Loucy (cell line): ENCODE measurements around the gene CACNA1S.

ENCODE experiments used
- H2AFZ ChIP-seq: fragments of 200-600 bp; sonication (generic); 2 replicates; pipeline ENCODE4 v1.6.0; 2016; ENCODE audit warnings: antibody characterized with exemption, mild to moderate bottlenecking, low read length, moderate library complexity
- H3F3A ChIP-seq: fragments of 200-600 bp; 2 replicates; pipeline ENCODE4 v1.6.0; 2016; ENCODE audit warnings: antibody characterized with exemption, low read depth, mild to moderate bottlenecking
- H3K27me3 ChIP-seq: fragments of 200-600 bp; sonication (generic); 2 replicates; pipeline ENCODE4 v1.6.1; 2014; ENCODE audit warnings: low read length, mild to moderate bottlenecking; ENCODE audit not compliant: insufficient read depth, poor library complexity, severe bottlenecking
- H3K36me3 ChIP-seq: fragments of 200-600 bp; sonication (generic); 2 replicates; pipeline ENCODE4 v1.6.1; 2016; ENCODE audit warnings: low read length; ENCODE audit not compliant: insufficient read depth
- H3K4me1 ChIP-seq: fragments of 200-600 bp; sonication (generic); 2 replicates; pipeline ENCODE4 v1.5.1; 2014; ENCODE audit warnings: low read length, mild to moderate bottlenecking; ENCODE audit not compliant: insufficient read depth, poor library complexity, severe bottlenecking
- H3K4me2 ChIP-seq: fragments of 200-600 bp; sonication (generic); 2 replicates; pipeline ENCODE4 v1.6.0; 2014; ENCODE audit warnings: antibody characterized with exemption, low read length, low read depth, mild to moderate bottlenecking; ENCODE audit not compliant: poor library complexity, severe bottlenecking
- H3K4me3 ChIP-seq: fragments of 200-600 bp; sonication (generic); 2 replicates; pipeline ENCODE4 v1.5.1; 2014; ENCODE audit warnings: low read length, mild to moderate bottlenecking, mixed read lengths; ENCODE audit not compliant: poor library complexity, severe bottlenecking
- H3K79me2 ChIP-seq: fragments of 200-600 bp; sonication (generic); 2 replicates; pipeline ENCODE4 v1.6.1; 2014; ENCODE audit warnings: low read length; ENCODE audit not compliant: insufficient read depth
- H3K9ac ChIP-seq: fragments of 200-600 bp; sonication (generic); 2 replicates; pipeline ENCODE4 v1.6.0; 2014; ENCODE audit warnings: mild to moderate bottlenecking, low read depth, low read length, moderate library complexity; ENCODE audit not compliant: poor library complexity, severe bottlenecking
- H3K9me2 ChIP-seq: fragments of 200-600 bp; sonication (generic); replicated peaks from 2 replicates; pipeline ENCODE4 v1.6.1; 2016; ENCODE audit warnings: low read depth, low read length, mixed read lengths
- H3K9me3 ChIP-seq: fragments of 200-600 bp; sonication (generic); 2 replicates; pipeline ENCODE4 v1.6.1; 2014; ENCODE audit warnings: mild to moderate bottlenecking, antibody characterized with exemption, low read length, low read depth; ENCODE audit not compliant: insufficient read depth
- H4K20me1 ChIP-seq: fragments of 200-600 bp; sonication (generic); 2 replicates; pipeline ENCODE4 v1.6.0; 2014; ENCODE audit warnings: antibody characterized with exemption, low read length, mild to moderate bottlenecking; ENCODE audit not compliant: insufficient read depth, poor library complexity, severe bottlenecking
- CTCF ChIP-seq: fragments of 200-600 bp; sonication (generic); conservative IDR thresholded peaks from 2 replicates; pipeline ENCODE4 v1.5.1; 2014; ENCODE audit warnings: mild to moderate bottlenecking, antibody characterized with exemption, low read length
- EZH2phosphoT487 ChIP-seq: fragments of 200-600 bp; IDR thresholded peaks from 2 replicates; pipeline ENCODE4 v1.6.1; 2018; ENCODE audit warnings: antibody characterized with exemption, mild to moderate bottlenecking, moderate library complexity, borderline replicate concordance

CACNA1S gene

GRCh38 chr1:201063145-201063544, 49.1 kb downstream of the CACNA1S start:
- Histone ChIP-seq H3K9ac (no peak overlapping the region), H3K36me3 (no peaks in the 10 kb centered on the region), H3K4me2 (no peak overlapping the region), H4K20me1 (no peaks in the 10 kb centered on the region), H3K9me3 (no peaks in the 10 kb centered on the region), H3K4me3 (no peak overlapping the region), H3K27me3 (no peaks in the 10 kb centered on the region), H3K4me1 (no peaks in the 10 kb centered on the region), H3K79me2 (no peaks in the 10 kb centered on the region), H2AFZ (no peak overlapping the region), H3K9me2 (no peaks in the 10 kb centered on the region), H3F3A (no peaks in the 10 kb centered on the region)
- TF ChIP-seq CTCF = no peak
- TF ChIP-seq EZH2phosphoT487 = no peak

- Histone ChIP-seq H3K4me3 (no peak overlapping the region), H2AFZ (no peak overlapping the region), H3K36me3 (no peaks in the 10 kb centered on the region), H3K9me3 (no peaks in the 10 kb centered on the region), H3K79me2 (no peaks in the 10 kb centered on the region), H3K9ac (no peak overlapping the region), H3K27me3 (no peaks in the 10 kb centered on the region), H3K4me1 (no peaks in the 10 kb centered on the region), H4K20me1 (no peaks in the 10 kb centered on the region), H3F3A (no peaks in the 10 kb centered on the region), H3K4me2 (no peak overlapping the region), H3K9me2 (no peaks in the 10 kb centered on the region)
- TF ChIP-seq EZH2phosphoT487 = no peak
- no peak for TF ChIP-seq CTCF
These were observed 49.6 kb downstream of the CACNA1S start for GRCh38 chr1:201062511-201063091.

- TF ChIP-seq EZH2phosphoT487 (no peak), CTCF (no peak)
- no peak overlapping the region for H3K4me2 ChIP-seq
- H3K9me2 ChIP-seq = no peaks in the 10 kb centered on the region
- H3K36me3 ChIP-seq = no peaks in the 10 kb centered on the region
- H3K9me3 ChIP-seq = no peaks in the 10 kb centered on the region
- no peak overlapping the region for H3K4me3 ChIP-seq
- H3K9ac ChIP-seq = no peak overlapping the region
- H4K20me1 ChIP-seq = no peaks in the 10 kb centered on the region
- no peak overlapping the region for H2AFZ ChIP-seq
- H3K27me3 ChIP-seq = no peaks in the 10 kb centered on the region
- H3K4me1 ChIP-seq = no peaks in the 10 kb centered on the region
- no peaks in the 10 kb centered on the region for H3K79me2 ChIP-seq
- H3F3A ChIP-seq = no peaks in the 10 kb centered on the region
These were observed 50.3 kb downstream of the CACNA1S start for GRCh38 chr1:201061886-201062285.
